Measurements from ENCODE around the gene WWOX.

Gene WWOX

GRCh38 chr16:78297066-78297666 lies 197.7 kb downstream of the WWOX start:
- no peak for DNase-seq (ENCODE audit: low read depth in 2 of 2)

- DNase-seq (ENCODE audit: low read depth in 2 of 2) = no peak
Observed at GRCh38 chr16:78298986-78299385, 199.5 kb downstream of the WWOX start.

GRCh38 chr16:78300469-78300868 lies 201.0 kb downstream of the WWOX start:
- DNase-seq (ENCODE audit: low read depth in 2 of 2) = no peak

- no peak for DNase-seq (ENCODE audit: low read depth in 2 of 2)
Observed at GRCh38 chr16:78303946-78304345, 204.5 kb downstream of the WWOX start.

GRCh38 chr16:78306361-78306760 lies 206.9 kb downstream of the WWOX start:
- no peak for DNase-seq (ENCODE audit: low read depth in 2 of 2)

GRCh38 chr16:78307824-78308528 lies 208.5 kb downstream of the WWOX start:
- DNase-seq (ENCODE audit: low read depth in 2 of 2) = no peak

- DNase-seq (ENCODE audit: low read depth in 2 of 2) = no peak
Observed at GRCh38 chr16:78309763-78310162, 210.3 kb downstream of the WWOX start.

GRCh38 chr16:78310196-78310595 lies 210.7 kb downstream of the WWOX start:
- DNase-seq (ENCODE audit: low read depth in 2 of 2) = no peak

- no peak for DNase-seq (ENCODE audit: low read depth in 2 of 2)
Observed at GRCh38 chr16:78310990-78311561, 211.6 kb downstream of the WWOX start.

GRCh38 chr16:78311831-78312230 lies 212.4 kb downstream of the WWOX start:
- no peak for DNase-seq (ENCODE audit: low read depth in 2 of 2)

GRCh38 chr16:78317564-78318240 lies 218.2 kb downstream of the WWOX start:
- no peak for DNase-seq (ENCODE audit: low read depth in 2 of 2)

GRCh38 chr16:78321620-78322360 lies 222.3 kb downstream of the WWOX start:
- DNase-seq (ENCODE audit: low read depth in 2 of 2) = no peak

GRCh38 chr16:78323315-78323714 lies 223.9 kb downstream of the WWOX start:
- no peak for DNase-seq (ENCODE audit: low read depth in 2 of 2)

GRCh38 chr16:78324649-78325285 lies 225.3 kb downstream of the WWOX start:
- no peak for DNase-seq (ENCODE audit: low read depth in 2 of 2)

GRCh38 chr16:78325468-78326352 lies 226.3 kb downstream of the WWOX start:
- DNase-seq (ENCODE audit: low read depth in 2 of 2) = no peak

GRCh38 chr16:78326731-78327130 lies 227.3 kb downstream of the WWOX start:
- DNase-seq (ENCODE audit: low read depth in 2 of 2) = no peak

GRCh38 chr16:78331731-78332130 lies 232.3 kb downstream of the WWOX start:
- no peak for DNase-seq (ENCODE audit: low read depth in 2 of 2)

- no peak for DNase-seq (ENCODE audit: low read depth in 2 of 2)
Observed at GRCh38 chr16:78333808-78334207, 234.4 kb downstream of the WWOX start.

- no peak for DNase-seq (ENCODE audit: low read depth in 2 of 2)
Observed at GRCh38 chr16:78340590-78340989, 241.1 kb downstream of the WWOX start.

GRCh38 chr16:78348068-78348467 lies 248.6 kb downstream of the WWOX start:
- DNase-seq (ENCODE audit: low read depth in 2 of 2) = no peak

GRCh38 chr16:78348886-78349285 lies 249.4 kb downstream of the WWOX start:
- no peak for DNase-seq (ENCODE audit: low read depth in 2 of 2)
